Osteoblast (primary cell): Measurements from ENCODE around the gene AMMECR1L. TPM values are rescaled to one million over a fixed set of nuclear protein-coding genes. Genes with fewer than 3 reads are reported as not detected.
"Not testable (repeated sequence)": the region's sequence is repeated elsewhere in the genome, so short reads cannot be mapped to it uniquely, and the experiment has no call there.

ENCODE experiments used
- DNase-seq: peaks from one replicate; pipeline ENCODE4 v3.0.0; 2011; ENCODE audit warnings: low spot score, mixed read lengths; ENCODE audit not compliant: insufficient read length; ENCODE audit errors: missing footprints
- H2AFZ ChIP-seq: 2 replicates; pipeline ENCODE4 v1.6.0; 2011; ENCODE audit warnings: mild to moderate bottlenecking, low read length
- H3K27ac ChIP-seq: 2 replicates; pipeline ENCODE4 v1.5.1; 2011; ENCODE audit warnings: mild to moderate bottlenecking, low read depth, low read length, moderate library complexity
- H3K27me3 ChIP-seq: 2 replicates; pipeline ENCODE4 v1.6.0; 2012; ENCODE audit warnings: mild to moderate bottlenecking, control low read depth, inconsistent platforms, low read length, moderate library complexity; ENCODE audit not compliant: insufficient read depth
- H3K36me3 ChIP-seq: 2 replicates; pipeline ENCODE4 v1.5.1; 2011; ENCODE audit warnings: mild to moderate bottlenecking, low read length, control low read depth, moderate library complexity; ENCODE audit not compliant: insufficient read depth
- H3K4me1 ChIP-seq: 2 replicates; pipeline ENCODE4 v1.5.1; 2011; ENCODE audit warnings: mild to moderate bottlenecking, low read length, control low read depth, moderate library complexity; ENCODE audit not compliant: insufficient read depth
- H3K4me2 ChIP-seq: 2 replicates; pipeline ENCODE4 v1.6.0; 2011; ENCODE audit warnings: mild to moderate bottlenecking, low read length; ENCODE audit not compliant: insufficient read depth
- H3K4me3 ChIP-seq: fragments of 200-600 bp; sonication (generic); 3 replicates; pipeline ENCODE4 v1.5.1; 2012; ENCODE audit warnings: mild to moderate bottlenecking, low read length, inconsistent platforms; ENCODE audit not compliant: insufficient read depth
- H3K79me2 ChIP-seq: 2 replicates; pipeline ENCODE4 v1.6.0; 2012; ENCODE audit warnings: mild to moderate bottlenecking, low read length, control low read depth, inconsistent platforms; ENCODE audit not compliant: insufficient read depth
- H3K9me3 ChIP-seq: 2 replicates; pipeline ENCODE4 v1.5.1; 2011; ENCODE audit warnings: low read depth, low read length, control low read depth
- H4K20me1 ChIP-seq: 2 replicates; pipeline ENCODE4 v1.6.0; 2012; ENCODE audit warnings: mild to moderate bottlenecking, low read length, control low read depth; ENCODE audit not compliant: insufficient read depth
- total RNA-seq: library from RNA; depleted of rRNA; stranded (reverse); fragments of >200 nt; gene quantifications from 2 replicates; pipeline ENCODE4 v1.2.3, GENCODE V29; 2012
- TF ChIP-seq, protein P1 (sequence below): IDR thresholded peaks from 2 replicates; pipeline ENCODE4 v1.5.1; 2011; ENCODE audit warnings: mild to moderate bottlenecking, low read depth, low read length, moderate library complexity; ENCODE audit errors: extremely low read depth

The AMMECR1L gene
- total RNA-seq, 1 donor = 15.6 TPM

DNA sequence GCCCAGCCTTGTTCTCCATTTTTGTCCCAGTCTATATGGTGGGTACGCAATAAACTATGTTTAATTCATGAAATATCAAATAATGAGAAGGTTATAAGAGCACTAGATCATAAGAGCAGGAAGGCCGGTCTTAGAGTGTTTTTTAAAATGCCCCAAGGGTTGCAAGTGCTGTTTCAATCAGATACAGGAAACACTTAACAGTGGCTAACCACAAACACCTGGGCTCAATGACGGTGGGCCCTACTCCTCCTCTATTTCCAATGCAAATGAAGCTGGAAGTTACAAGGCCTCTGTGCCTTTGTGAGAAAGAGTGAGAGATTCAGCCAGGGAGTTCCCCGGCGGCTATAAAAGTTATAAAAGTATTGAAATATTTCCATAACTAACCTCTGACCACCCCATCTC, 55.9 kb downstream of the AMMECR1L start:
- Histone ChIP-seq H3K4me2 (no peak overlapping the region), H2AFZ (no peak overlapping the region), H3K27ac (no peak overlapping the region), H3K4me1 (no peaks in the 10 kb centered on the region), H3K27me3 (no peaks in the 10 kb centered on the region), H3K4me3 (no peak overlapping the region), H4K20me1 (no peaks in the 10 kb centered on the region), H3K9me3 (no peaks in the 10 kb centered on the region), H3K36me3 (no peaks in the 10 kb centered on the region), H3K79me2 (no peaks in the 10 kb centered on the region)
- TF ChIP-seq, protein P1, sequence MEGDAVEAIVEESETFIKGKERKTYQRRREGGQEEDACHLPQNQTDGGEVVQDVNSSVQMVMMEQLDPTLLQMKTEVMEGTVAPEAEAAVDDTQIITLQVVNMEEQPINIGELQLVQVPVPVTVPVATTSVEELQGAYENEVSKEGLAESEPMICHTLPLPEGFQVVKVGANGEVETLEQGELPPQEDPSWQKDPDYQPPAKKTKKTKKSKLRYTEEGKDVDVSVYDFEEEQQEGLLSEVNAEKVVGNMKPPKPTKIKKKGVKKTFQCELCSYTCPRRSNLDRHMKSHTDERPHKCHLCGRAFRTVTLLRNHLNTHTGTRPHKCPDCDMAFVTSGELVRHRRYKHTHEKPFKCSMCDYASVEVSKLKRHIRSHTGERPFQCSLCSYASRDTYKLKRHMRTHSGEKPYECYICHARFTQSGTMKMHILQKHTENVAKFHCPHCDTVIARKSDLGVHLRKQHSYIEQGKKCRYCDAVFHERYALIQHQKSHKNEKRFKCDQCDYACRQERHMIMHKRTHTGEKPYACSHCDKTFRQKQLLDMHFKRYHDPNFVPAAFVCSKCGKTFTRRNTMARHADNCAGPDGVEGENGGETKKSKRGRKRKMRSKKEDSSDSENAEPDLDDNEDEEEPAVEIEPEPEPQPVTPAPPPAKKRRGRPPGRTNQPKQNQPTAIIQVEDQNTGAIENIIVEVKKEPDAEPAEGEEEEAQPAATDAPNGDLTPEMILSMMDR = no peak
- DNase-seq = no peak

DNA sequence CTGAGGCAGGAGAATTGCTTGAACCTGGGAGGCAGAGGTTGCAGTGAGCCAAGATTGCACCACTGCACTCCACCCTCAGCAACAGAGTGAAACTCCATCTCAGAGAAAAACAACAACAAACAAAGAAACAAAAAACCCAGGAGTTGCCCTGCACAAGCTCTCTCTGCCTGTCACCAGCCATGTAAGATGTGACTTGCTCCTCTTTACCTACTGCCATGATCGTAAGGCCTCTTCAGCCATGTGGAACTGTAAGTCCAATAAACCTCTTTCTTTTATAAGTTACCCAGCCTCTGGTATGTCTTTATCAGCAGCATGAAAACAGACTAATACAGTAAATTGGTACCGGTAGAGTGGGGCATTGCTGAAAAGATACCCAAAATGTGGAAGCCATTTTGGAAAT, 59.0 kb downstream of the AMMECR1L start:
- not testable (repeated sequence) for H3K27me3 ChIP-seq, H3K9me3 ChIP-seq, H3K79me2 ChIP-seq, H3K4me1 ChIP-seq, H3K4me2 ChIP-seq, DNase-seq, H2AFZ ChIP-seq, H3K36me3 ChIP-seq, H4K20me1 ChIP-seq, H3K4me3 ChIP-seq, H3K27ac ChIP-seq

DNA sequence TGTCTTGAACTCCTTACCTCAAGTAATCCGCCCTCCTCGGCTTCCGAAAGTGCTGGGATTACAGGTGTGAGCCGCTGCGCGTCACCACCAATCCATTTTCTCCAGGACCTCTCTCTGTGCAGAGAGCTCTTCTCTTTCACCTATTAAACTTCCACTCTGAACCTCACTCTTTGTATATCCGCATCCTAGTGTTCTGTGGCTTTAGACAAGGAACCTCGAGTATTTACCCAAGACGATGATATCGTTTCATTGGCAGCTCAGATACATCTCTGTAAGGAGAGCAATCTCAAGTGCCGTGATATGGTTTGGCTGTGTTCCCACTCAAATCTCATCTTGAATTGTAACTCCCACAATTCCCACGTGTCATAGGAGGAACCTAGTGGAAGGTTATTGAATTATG, 59.7 kb downstream of the AMMECR1L start:
- Histone ChIP-seq H3K4me1 (no peaks in the 10 kb centered on the region), H3K27me3 (no peaks in the 10 kb centered on the region), H3K36me3 (no peaks in the 10 kb centered on the region), H2AFZ (no peak overlapping the region), H3K4me3 (no peak overlapping the region), H3K4me2 (no peak overlapping the region), H4K20me1 (no peaks in the 10 kb centered on the region), H3K79me2 (no peaks in the 10 kb centered on the region), H3K27ac (no peak overlapping the region), H3K9me3 (no peaks in the 10 kb centered on the region)
- TF ChIP-seq, protein P1 = no peak
- no peak for DNase-seq

- H3K79me2 ChIP-seq = no peaks in the 10 kb centered on the region
- no peaks in the 10 kb centered on the region for H4K20me1 ChIP-seq
- H3K9me3 ChIP-seq = peaks cover 8% of the 10 kb centered on the region
- no peaks in the 10 kb centered on the region for H3K36me3 ChIP-seq
- DNase-seq = no peak
- no peaks in the 10 kb centered on the region for H3K4me1 ChIP-seq
- H3K27ac ChIP-seq = no peak overlapping the region
- no peak overlapping the region for H3K4me3 ChIP-seq
- H3K27me3 ChIP-seq = peaks cover 9% of the 10 kb centered on the region
- no peak overlapping the region for H2AFZ ChIP-seq
- H3K4me2 ChIP-seq = no peak overlapping the region
- TF ChIP-seq, protein P1 = no peak
These were observed 65.6 kb downstream of the AMMECR1L start for GRCh38 chr2:127820080-127820668.
